Endothelial cell of umbilical vein (primary cell): Measurements from ENCODE around the gene HTR6. TPM values are rescaled to one million over a fixed set of nuclear protein-coding genes. Genes with fewer than 3 reads are reported as not detected.

Experiments
- BruUV-seq: library from RNA; stranded (reverse); fragments of 400-500 nt; replicated peaks from 2 replicates; lab custom pipeline; 2021; lab: Mats Ljungman, UMichigan
- CTCF ChIA-PET: fragments of 300-600, 350-600 bp; sonication (Branson Sonifier 250); formaldehyde crosslinking; loops from one replicate; lab custom pipeline; 2021; ENCODE audit warnings: antibody characterized with exemption, inconsistent platforms; lab: Charles Lee
- POLR2A ChIA-PET: fragments of 300-600, 350-600 bp; sonication (Branson Sonifier 250); formaldehyde crosslinking; loops from one replicate; lab custom pipeline; 2021; ENCODE audit warnings: antibody characterized with exemption, inconsistent platforms; lab: Charles Lee
- DNase-seq: peaks from one replicate; pipeline ENCODE4 v3.0.0-alpha.2; 2011; ENCODE audit warnings: low read depth, low spot score
- FAIRE-seq: peaks from 2 replicates; lab custom pipeline; 2011; peaks lifted over from hg19 to GRCh38; lab: Jason Lieb, UNC
- H2AFZ ChIP-seq: 2 replicates; pipeline ENCODE4 v1.6.0; 2012; ENCODE audit warnings: low read depth, low read length, control low read depth, inconsistent platforms
- H3K27ac ChIP-seq: 2 replicates; pipeline ENCODE4 v1.5.1; 2011; ENCODE audit warnings: low read depth, mild to moderate bottlenecking, control low read depth, low read length, moderate library complexity; ENCODE audit not compliant: insufficient read depth
- H3K27me3 ChIP-seq, 2 experiments: 2 replicates each; pipeline versions ENCODE4 v1.6.0 to v1.6.1; 2011; ENCODE audit warnings: low read length in 2 of 2, mixed read lengths in 1 of 2; ENCODE audit not compliant: control insufficient read depth in 2 of 2, insufficient read depth in 2 of 2
- H3K36me3 ChIP-seq, 2 experiments: 2 replicates in 1 of 2; 3 replicates in 1 of 2; pipeline ENCODE4 v1.5.1; 2011; ENCODE audit warnings: low read length in 2 of 2, mild to moderate bottlenecking in 1 of 2, moderate library complexity in 1 of 2; ENCODE audit not compliant: control insufficient read depth in 2 of 2, insufficient read depth in 2 of 2; ENCODE audit errors: extremely low read depth in 1 of 2
- H3K4me1 ChIP-seq: 3 replicates; pipeline ENCODE4 v1.5.1; 2011; ENCODE audit warnings: mild to moderate bottlenecking, low read length; ENCODE audit not compliant: control insufficient read depth, insufficient read depth; ENCODE audit errors: extremely low read depth
- H3K4me2 ChIP-seq: 2 replicates; pipeline ENCODE4 v1.6.1; 2011; ENCODE audit warnings: low read length, control low read depth, mixed read lengths; ENCODE audit not compliant: insufficient read depth
- H3K4me3 ChIP-seq, 3 experiments: fragments of 200-600 bp in 1 of 3; sonication (generic), shearing (Covaris generic) in 1 of 3; replicated peaks in 1 of 3; 2 replicates each; pipeline ENCODE4 v1.5.1; 2011 to 2016; ENCODE audit warnings: control low read depth in 3 of 3, low read length in 3 of 3, mild to moderate bottlenecking in 2 of 3, inconsistent platforms in 1 of 3, low read depth in 1 of 3, moderate library complexity in 1 of 3; ENCODE audit not compliant: insufficient read depth in 1 of 3
- H3K79me2 ChIP-seq: 2 replicates; pipeline ENCODE4 v1.6.0; 2012; ENCODE audit warnings: low read length, inconsistent platforms; ENCODE audit not compliant: control insufficient read depth, insufficient read depth
- H3K9ac ChIP-seq: replicated peaks from 2 replicates; pipeline ENCODE3; 2011; ENCODE audit warnings: low read length, control low read depth; ENCODE audit not compliant: insufficient read depth; ENCODE audit errors: extremely low read depth
- H3K9me1 ChIP-seq: replicated peaks from 3 replicates; pipeline ENCODE4 v1.6.0; 2011; ENCODE audit warnings: mild to moderate bottlenecking, low read length; ENCODE audit not compliant: control insufficient read depth, insufficient read depth; ENCODE audit errors: extremely low read depth
- H3K9me3 ChIP-seq: replicated peaks from 2 replicates; pipeline ENCODE4 v1.5.1; 2012; ENCODE audit warnings: low read length, inconsistent platforms; ENCODE audit not compliant: control insufficient read depth, insufficient read depth
- H4K20me1 ChIP-seq: replicated peaks from 2 replicates; pipeline ENCODE3; 2011; ENCODE audit warnings: mild to moderate bottlenecking, low read length; ENCODE audit not compliant: control insufficient read depth, insufficient read depth; ENCODE audit errors: extremely low read depth
- CTCF ChIP-seq, 2 donors: IDR thresholded peaks; 1 replicate in 1 of 2; 2 replicates in 1 of 2; pipeline ENCODE4 v1.5.1; 2011; ENCODE audit warnings: low read length in 2 of 2, mild to moderate bottlenecking in 2 of 2, moderate library complexity in 2 of 2, control low read depth in 1 of 2, inconsistent platforms in 1 of 2, low read depth in 1 of 2; ENCODE audit not compliant: insufficient read depth in 1 of 2; ENCODE audit errors: extremely low read depth in 1 of 2
- EZH2 ChIP-seq: IDR thresholded peaks from 2 replicates; pipeline ENCODE4 v1.6.1; 2012; ENCODE audit warnings: borderline replicate concordance, low read depth, mild to moderate bottlenecking, moderate library complexity, low read length, inconsistent platforms; ENCODE audit not compliant: severe bottlenecking
- FOS ChIP-seq: IDR thresholded peaks from 2 replicates; pipeline ENCODE4 v1.6.1; 2011; ENCODE audit warnings: mild to moderate bottlenecking, low read length, moderate library complexity, borderline replicate concordance; ENCODE audit not compliant: insufficient read depth
- GATA2 ChIP-seq: IDR thresholded peaks from 2 replicates; pipeline ENCODE4 v1.7.0; 2011; ENCODE audit warnings: low read depth, mild to moderate bottlenecking, moderate library complexity, mixed read lengths, low read length; ENCODE audit not compliant: insufficient read length, insufficient read depth
- JUN ChIP-seq: IDR thresholded peaks from 2 replicates; pipeline ENCODE4 v1.6.1; 2011; ENCODE audit warnings: borderline replicate concordance, low read depth; ENCODE audit not compliant: insufficient read length, insufficient read depth
- MAX ChIP-seq: IDR thresholded peaks from 2 replicates; pipeline ENCODE4 v1.6.1; 2011; ENCODE audit not compliant: insufficient read depth, insufficient read length
- MYC ChIP-seq: IDR thresholded peaks from one replicate; pipeline ENCODE4 v1.6.1; 2011; ENCODE audit warnings: mild to moderate bottlenecking, low read depth, low read length
- POLR2A ChIP-seq: IDR thresholded peaks from 2 replicates; pipeline ENCODE4 v1.6.1; 2012; ENCODE audit warnings: low read depth, mild to moderate bottlenecking, control low read depth, low read length
- POLR2AphosphoS5 ChIP-seq: IDR thresholded peaks from 2 replicates; pipeline ENCODE4 v1.6.1; 2012; ENCODE audit warnings: low read depth, mild to moderate bottlenecking, control low read depth, low read length, moderate library complexity; ENCODE audit not compliant: insufficient read depth
- dilution Hi-C: fragments of 300-500 bp; cut with MboI; formaldehyde crosslinking; loops from one replicate; pipeline ENCODE4 v1.15.0; 2019; ENCODE audit warnings: low sequenced_read_pairs; ENCODE audit not compliant: extremely low pct_ligation_motif_present
- intact Hi-C: fragments of 100-400 bp; cut with micrococcal nuclease; formaldehyde crosslinking; loops from one replicate; pipeline ENCODE4 v1.10.0; 2022
- polyA plus RNA-seq, 4 experiments: library from polyadenylated mRNA; depleted of rRNA in 3 of 4; stranded (reverse) in 3 of 4; unstranded in 1 of 4; fragments of >200 nt; gene quantifications; 2 replicates each; pipeline versions ENCODE4 v1.2.1 to v1.2.3, GENCODE V29; 2011 to 2012; ENCODE audit warnings: missing spikeins in 1 of 4
- total RNA-seq: library from RNA; stranded (reverse); gene quantifications from 2 replicates; pipeline ENCODE4 v1.2.3, GENCODE V29; 2021

Gene HTR6
- total and polyA plus RNA-seq, 2 donors (not counting 3 experiments of a cell fraction or from before 2014, with no cell fraction given) = not detected

GRCh38 chr1:19712928-19713327 lies 48.3 kb downstream of the HTR6 start:
- no peak overlapping the region for H3K9ac ChIP-seq
- FAIRE-seq (no peak), DNase-seq (no peak)
- H3K27ac ChIP-seq = no peak overlapping the region
- ChIA-PET POLR2A (no interaction called here), CTCF (interaction anchor here (1.0 to 1.1 kb wide), 2 partner anchors 9 to 51 kb away, joined by 3 to 5 read pairs; no protein-coding TSS in a partner anchor)
- H3K4me1 ChIP-seq = no peaks in the 10 kb centered on the region
- no peak overlapping the region for H3K4me3 ChIP-seq
- H2AFZ ChIP-seq = no peak overlapping the region
- dilution Hi-C loops (no loop called here), intact Hi-C loops (no loop called here)
- H3K4me2 ChIP-seq = no peak overlapping the region
- H3K79me2 ChIP-seq = no peaks in the 10 kb centered on the region
- no peaks in the 10 kb centered on the region for H3K9me3 ChIP-seq
- TF ChIP-seq EZH2 (no peak), GATA2 (no peak), CTCF (IDR thresholded peaks at IDR 0.05; ENCODE audit: extremely low read depth in 1 of 2, insufficient read depth in 1 of 2, low read depth in 1 of 2, low read length in 2 of 2) (no peak), MYC (no peak), POLR2AphosphoS5 (no peak), POLR2A (no peak), FOS (no peak), JUN (no peak), MAX (no peak)
- H4K20me1 ChIP-seq = no peaks in the 10 kb centered on the region
- no peaks in the 10 kb centered on the region for H3K27me3 ChIP-seq
- no peaks in the 10 kb centered on the region for H3K36me3 ChIP-seq
- no TSS peak for BruUV-seq
- H3K9me1 ChIP-seq = no peaks in the 10 kb centered on the region
